ENCODE data around the gene KRTAP2-3. TPM values are rescaled to one million over a fixed set of nuclear protein-coding genes. Genes with fewer than 3 reads are reported as not detected.
"Not testable (repeated sequence)": the region's sequence is repeated elsewhere in the genome, so short reads cannot be mapped to it uniquely, and the experiment has no call there.

KRTAP2-3 gene
- total and polyA plus RNA-seq, 10 of the 15 experiments (the other 5 are each of a cell fraction or from before 2014, with no cell fraction given), result not detected

- no peak for TF ChIP-seq CHD2 (IDR thresholded peaks at IDR 0.05; ENCODE audit: borderline replicate concordance, low read depth, low read length)
- no peak for TF ChIP-seq SUZ12 (IDR thresholded peaks at IDR 0.05; ENCODE audit: unreplicated experiment)
Observed at GRCh38 chr17:41037853-41038350, 22.0 kb downstream of the KRTAP2-3 start (continued).

GRCh38 chr17:41034346-41034935, 25.5 kb downstream of the KRTAP2-3 start, which contains the start of gene KRTAP1-3:
KRTAP1-3 (minus strand) TSS chr17:41034874; CDS start chr17:41034821, 53 bp downstream.
- H3K9ac ChIP-seq (ENCODE audit: control insufficient read depth, insufficient read depth, low read length); H3K9me3 ChIP-seq (replicated peaks; ENCODE audit: control insufficient read depth, insufficient read depth, low read length); SMC1A ChIA-PET (ENCODE audit: uncharacterized antibody, unreplicated experiment); H3K27ac ChIP-seq (ENCODE audit: control insufficient read depth, insufficient read depth); H3K4me3 ChIP-seq; H3K79me2 ChIP-seq (ENCODE audit: control insufficient read depth, insufficient read depth, low read length); H4K20me1 ChIP-seq (ENCODE audit: control insufficient read depth, insufficient read depth); BruUV-seq (replicated peaks); intact Hi-C loops (cut with micrococcal nuclease; ENCODE audit: unreplicated experiment); RAD21 ChIA-PET (ENCODE audit: unreplicated experiment); H3K27me3 ChIP-seq (replicated peaks in 1 of 2; ENCODE audit: control insufficient read depth in 2 of 2, insufficient read depth in 2 of 2, low read length in 1 of 2); POLR2A ChIA-PET; H3K36me3 ChIP-seq (ENCODE audit: control insufficient read depth in 2 of 2, insufficient read depth in 2 of 2, low read length in 1 of 2); DNase-seq (ENCODE audit: low read depth, low spot score); in situ Hi-C loops (cut with MboI); H3K4me1 ChIP-seq (ENCODE audit: control insufficient read depth, insufficient read depth, low read length); CTCF ChIA-PET; ATAC-seq; H3K4me2 ChIP-seq (ENCODE audit: control insufficient read depth, insufficient read depth); FAIRE-seq; H2AFZ ChIP-seq (ENCODE audit: control insufficient read depth, low read depth, low read length): not testable (repeated sequence)
- 38% methylated on average over 10 of the region's 10 CpGs for WGBS (ENCODE audit: insufficient coverage, insufficient replicate concordance, low lambda C conversion rate, missing lambda C conversion rate)

GRCh38 chr17:41029633-41030245, 30.2 kb downstream of the KRTAP2-3 start, which contains the start of gene KRTAP1-4:
KRTAP1-4 (minus strand) TSS chr17:41030195; CDS start chr17:41030078, 117 bp downstream.
- BruUV-seq (replicated peaks), result no TSS peak
- in situ Hi-C loops (cut with MboI), result no loop called here
- H4K20me1 ChIP-seq (ENCODE audit: control insufficient read depth, insufficient read depth), result no peaks in the 10 kb centered on the region
- ChIA-PET SMC1A (ENCODE audit: uncharacterized antibody, unreplicated experiment) (interaction anchor here (1.1 kb wide), 1 partner anchor 34 kb away, joined by 3 read pairs; no protein-coding TSS in a partner anchor), CTCF (interaction anchor here (0.9 to 1.7 kb wide), 2 partner anchors 10 to 633 kb away, joined by 3 to 4 read pairs; no protein-coding TSS in a partner anchor), RAD21 (ENCODE audit: unreplicated experiment) (no interaction called here), POLR2A (no interaction called here)
- FAIRE-seq (no peak), DNase-seq (ENCODE audit: low read depth, low spot score) (no peak), ATAC-seq (no peak)
- H3K9me3 ChIP-seq (replicated peaks; ENCODE audit: control insufficient read depth, insufficient read depth, low read length), result no peaks in the 10 kb centered on the region
- no peak within 1 kb of the TSS for H3K27ac ChIP-seq (ENCODE audit: control insufficient read depth, insufficient read depth)
- 0 out of 4 replicates have a peak, but pooled peaks cover 0 to 3% of the 10 kb centered on the region in 2 experiments for H3K27me3 ChIP-seq (replicated peaks in 1 of 2; ENCODE audit: control insufficient read depth in 2 of 2, insufficient read depth in 2 of 2, low read length in 1 of 2)
- H3K79me2 ChIP-seq (ENCODE audit: control insufficient read depth, insufficient read depth, low read length), result no peaks in the 10 kb centered on the region
- WGBS (ENCODE audit: insufficient coverage, insufficient replicate concordance, low lambda C conversion rate, missing lambda C conversion rate), result 17% methylated on average over 12 of the region's 12 CpGs
- no peaks in the 10 kb centered on the region for H3K4me1 ChIP-seq (ENCODE audit: control insufficient read depth, insufficient read depth, low read length)
- no peak within 1 kb of the TSS for H3K4me2 ChIP-seq (ENCODE audit: control insufficient read depth, insufficient read depth)
- H3K36me3 ChIP-seq (ENCODE audit: control insufficient read depth in 2 of 2, insufficient read depth in 2 of 2, low read length in 1 of 2), result no peaks in the 10 kb centered on the region
- TF ChIP-seq CHD4 (IDR thresholded peaks at IDR 0.05) (no peak), CEBPZ (IDR thresholded peaks at IDR 0.05; ENCODE audit: low read depth, low read length) (no peak)
- H2AFZ ChIP-seq (ENCODE audit: control insufficient read depth, low read depth, low read length), result no peak within 1 kb of the TSS
- H3K9ac ChIP-seq (ENCODE audit: control insufficient read depth, insufficient read depth, low read length), result no peak within 1 kb of the TSS
- no peak within 1 kb of the TSS for H3K4me3 ChIP-seq
- intact Hi-C loops (cut with micrococcal nuclease; ENCODE audit: unreplicated experiment), result no loop called here

All from GM12878 (cell line).